Measurements from ENCODE around the gene FSIP1.

DNA sequence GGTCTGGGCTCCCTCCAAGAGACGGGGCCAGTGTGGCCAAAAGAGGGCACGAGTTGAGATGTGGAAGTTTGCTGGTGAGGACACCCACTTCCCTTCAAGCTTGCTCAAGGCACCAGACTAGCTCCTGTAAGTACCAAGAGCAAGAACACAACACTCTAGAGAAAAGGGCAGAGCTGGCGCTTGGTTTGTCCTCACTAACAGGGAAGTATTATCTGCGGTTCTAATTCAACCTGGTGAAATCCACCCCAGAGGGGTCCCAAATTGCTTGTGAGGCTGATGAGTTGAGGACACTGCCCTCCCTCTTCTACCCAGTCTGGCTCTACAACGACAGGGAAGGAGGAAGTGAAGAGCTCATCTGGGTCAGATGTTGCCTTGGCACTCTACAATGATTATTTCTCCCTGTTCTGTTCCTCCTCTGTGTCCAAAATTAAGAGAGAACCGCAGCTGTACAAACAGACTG, 16.9 kb upstream of the FSIP1 start:
- TF ChIP-seq, protein P1, sequence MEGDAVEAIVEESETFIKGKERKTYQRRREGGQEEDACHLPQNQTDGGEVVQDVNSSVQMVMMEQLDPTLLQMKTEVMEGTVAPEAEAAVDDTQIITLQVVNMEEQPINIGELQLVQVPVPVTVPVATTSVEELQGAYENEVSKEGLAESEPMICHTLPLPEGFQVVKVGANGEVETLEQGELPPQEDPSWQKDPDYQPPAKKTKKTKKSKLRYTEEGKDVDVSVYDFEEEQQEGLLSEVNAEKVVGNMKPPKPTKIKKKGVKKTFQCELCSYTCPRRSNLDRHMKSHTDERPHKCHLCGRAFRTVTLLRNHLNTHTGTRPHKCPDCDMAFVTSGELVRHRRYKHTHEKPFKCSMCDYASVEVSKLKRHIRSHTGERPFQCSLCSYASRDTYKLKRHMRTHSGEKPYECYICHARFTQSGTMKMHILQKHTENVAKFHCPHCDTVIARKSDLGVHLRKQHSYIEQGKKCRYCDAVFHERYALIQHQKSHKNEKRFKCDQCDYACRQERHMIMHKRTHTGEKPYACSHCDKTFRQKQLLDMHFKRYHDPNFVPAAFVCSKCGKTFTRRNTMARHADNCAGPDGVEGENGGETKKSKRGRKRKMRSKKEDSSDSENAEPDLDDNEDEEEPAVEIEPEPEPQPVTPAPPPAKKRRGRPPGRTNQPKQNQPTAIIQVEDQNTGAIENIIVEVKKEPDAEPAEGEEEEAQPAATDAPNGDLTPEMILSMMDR (IDR thresholded peaks at IDR 0.05), result no peak
- no peak for TF ChIP-seq POLR2AphosphoS5 (IDR thresholded peaks at IDR 0.05)
- no peak for TF ChIP-seq POLR2A (IDR thresholded peaks at IDR 0.05)

Data from upper lobe of left lung (tissue), 4 donors.